ENCODE results near the gene SFTPD. TPM values are rescaled to one million over a fixed set of nuclear protein-coding genes. Genes with fewer than 3 reads are reported as not detected.

The SFTPD gene
- total and polyA plus RNA-seq, 3 donors (not counting 1 experiment from before 2014, with no cell fraction given): 0.33 TPM; not detected in 2

Other genes starting within 250 kb of the SFTPD start
- gene NUTM2B, start 245.9 kb downstream of the SFTPD start, total RNA-seq: under 1 TPM; 0.47 to 0.50 TPM
- gene NUTM2B, start 245.9 kb downstream of the SFTPD start, polyA plus RNA-seq: 0.52 TPM
- under 1 TPM in 1 of 2 donors, not detected in 1; 0.16 TPM for gene NUTM2E, start 122.4 kb downstream of the SFTPD start, total RNA-seq
- gene NUTM2E, start 122.4 kb downstream of the SFTPD start, polyA plus RNA-seq: not detected
- gene TMEM254, start 129.6 kb upstream of the SFTPD start, total RNA-seq: 10 to 100 TPM; 15.5 to 18.1 TPM
- gene TMEM254, start 129.6 kb upstream of the SFTPD start, polyA plus RNA-seq: 21.3 TPM
- gene PLAC9, start 183.6 kb upstream of the SFTPD start, total RNA-seq: under 1 TPM; 0.50 to 0.68 TPM
- gene PLAC9, start 183.6 kb upstream of the SFTPD start, polyA plus RNA-seq: 0.10 TPM

Measured in mammary epithelial cell (primary cell).